ENCODE data around the gene CEMIP2. TPM values are rescaled to one million over a fixed set of nuclear protein-coding genes. Genes with fewer than 3 reads are reported as not detected.

Gene CEMIP2
- total and polyA plus RNA-seq, 2 of the 13 experiments (the other 11 are each of a cell fraction or from before 2014, with no cell fraction given): 94.3 to 128 TPM

DNA sequence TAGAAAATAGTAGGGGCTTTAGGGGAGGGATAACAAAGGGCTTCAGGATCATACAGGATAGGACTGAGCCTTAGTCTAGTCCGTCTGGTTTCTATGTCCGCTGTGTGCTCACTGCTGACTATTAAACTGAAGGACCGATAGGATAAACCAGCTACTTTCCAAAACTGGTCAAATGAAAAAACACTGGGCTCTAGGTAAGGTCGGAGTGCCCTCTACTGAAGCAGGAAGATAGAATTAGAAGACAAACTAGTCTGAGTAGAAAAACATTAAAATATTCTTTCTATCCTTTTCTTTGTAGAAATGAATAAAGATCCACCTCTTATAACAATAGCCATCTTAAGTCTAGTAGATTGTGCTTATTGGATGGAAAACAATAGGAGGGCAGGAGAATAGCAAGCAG lies 133.6 kb downstream of the CEMIP2 start:
- Histone ChIP-seq H3K27me3 (ENCODE audit: control insufficient read depth in 1 of 2, insufficient read depth in 2 of 2, low read length in 2 of 2) (no peaks in the 10 kb centered on the region), H3K4me3 (replicated peaks in 1 of 3; ENCODE audit: insufficient read depth in 1 of 3, low read depth in 2 of 3, low read length in 3 of 3) (no peak overlapping the region), H3K36me3 (replicated peaks in 1 of 2; ENCODE audit: control insufficient read depth in 1 of 2, insufficient read depth in 2 of 2, low read length in 2 of 2) (no peaks in the 10 kb centered on the region), H4K20me1 (ENCODE audit: insufficient read depth, low read length) (no peaks in the 10 kb centered on the region), H3K4me2 (ENCODE audit: low read depth, low read length) (no peak overlapping the region), H3K9me3 (ENCODE audit: low read length) (no peaks in the 10 kb centered on the region), H3K27ac (ENCODE audit: extremely low read length, insufficient read depth, low read length) (no peak overlapping the region), H3K79me2 (ENCODE audit: insufficient read depth, low read length) (no peaks in the 10 kb centered on the region), H2AFZ (ENCODE audit: low read length) (no peak overlapping the region), H3K4me1 (ENCODE audit: insufficient read depth, low read length) (peaks cover 48% of the 10 kb centered on the region), H3K9ac (ENCODE audit: insufficient read depth, low read depth, low read length) (no peak overlapping the region)
- FAIRE-seq: no peak
- TF ChIP-seq ZKSCAN8 (CRISPR knock-in tag; IDR thresholded peaks at IDR 0.05; ENCODE audit: borderline replicate concordance) (no peak), ATRX (CRISPR knock-in tag; IDR thresholded peaks at IDR 0.05; ENCODE audit: borderline replicate concordance) (no peak), SRSF9 (IDR thresholded peaks at IDR 0.05; ENCODE audit: borderline replicate concordance, insufficient read depth, low read depth, low read length, poor library complexity, severe bottlenecking) (no peak), ZNF331 (CRISPR knock-in tag; IDR thresholded peaks at IDR 0.05) (no peak), CBX1 (IDR thresholded peaks at IDR 0.05; ENCODE audit: low read depth) (no peak), ZNF879 (CRISPR knock-in tag; IDR thresholded peaks at IDR 0.05) (no peak), MTA3 (CRISPR knock-in tag; IDR thresholded peaks at IDR 0.05) (no peak), SUZ12 (IDR thresholded peaks at IDR 0.05; ENCODE audit: low read depth, low read length) (no peak), ZKSCAN1 (IDR thresholded peaks at IDR 0.05; ENCODE audit: low read length) (no peak)
- TF ChIP-seq, protein P1, sequence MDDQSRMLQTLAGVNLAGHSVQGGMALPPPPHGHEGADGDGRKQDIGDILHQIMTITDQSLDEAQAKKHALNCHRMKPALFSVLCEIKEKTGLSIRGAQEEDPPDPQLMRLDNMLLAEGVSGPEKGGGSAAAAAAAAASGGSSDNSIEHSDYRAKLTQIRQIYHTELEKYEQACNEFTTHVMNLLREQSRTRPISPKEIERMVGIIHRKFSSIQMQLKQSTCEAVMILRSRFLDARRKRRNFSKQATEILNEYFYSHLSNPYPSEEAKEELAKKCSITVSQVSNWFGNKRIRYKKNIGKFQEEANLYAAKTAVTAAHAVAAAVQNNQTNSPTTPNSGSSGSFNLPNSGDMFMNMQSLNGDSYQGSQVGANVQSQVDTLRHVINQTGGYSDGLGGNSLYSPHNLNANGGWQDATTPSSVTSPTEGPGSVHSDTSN (CRISPR knock-in tag; IDR thresholded peaks at IDR 0.05; ENCODE audit: borderline replicate concordance): no peak
- TF ChIP-seq, protein P2, sequence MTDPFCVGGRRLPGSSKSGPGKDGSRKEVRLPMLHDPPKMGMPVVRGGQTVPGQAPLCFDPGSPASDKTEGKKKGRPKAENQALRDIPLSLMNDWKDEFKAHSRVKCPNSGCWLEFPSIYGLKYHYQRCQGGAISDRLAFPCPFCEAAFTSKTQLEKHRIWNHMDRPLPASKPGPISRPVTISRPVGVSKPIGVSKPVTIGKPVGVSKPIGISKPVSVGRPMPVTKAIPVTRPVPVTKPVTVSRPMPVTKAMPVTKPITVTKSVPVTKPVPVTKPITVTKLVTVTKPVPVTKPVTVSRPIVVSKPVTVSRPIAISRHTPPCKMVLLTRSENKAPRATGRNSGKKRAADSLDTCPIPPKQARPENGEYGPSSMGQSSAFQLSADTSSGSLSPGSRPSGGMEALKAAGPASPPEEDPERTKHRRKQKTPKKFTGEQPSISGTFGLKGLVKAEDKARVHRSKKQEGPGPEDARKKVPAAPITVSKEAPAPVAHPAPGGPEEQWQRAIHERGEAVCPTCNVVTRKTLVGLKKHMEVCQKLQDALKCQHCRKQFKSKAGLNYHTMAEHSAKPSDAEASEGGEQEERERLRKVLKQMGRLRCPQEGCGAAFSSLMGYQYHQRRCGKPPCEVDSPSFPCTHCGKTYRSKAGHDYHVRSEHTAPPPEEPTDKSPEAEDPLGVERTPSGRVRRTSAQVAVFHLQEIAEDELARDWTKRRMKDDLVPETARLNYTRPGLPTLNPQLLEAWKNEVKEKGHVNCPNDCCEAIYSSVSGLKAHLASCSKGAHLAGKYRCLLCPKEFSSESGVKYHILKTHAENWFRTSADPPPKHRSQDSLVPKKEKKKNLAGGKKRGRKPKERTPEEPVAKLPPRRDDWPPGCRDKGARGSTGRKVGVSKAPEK (CRISPR knock-in tag; IDR thresholded peaks at IDR 0.05; ENCODE audit: borderline replicate concordance): no peak
- TF ChIP-seq, protein P3, sequence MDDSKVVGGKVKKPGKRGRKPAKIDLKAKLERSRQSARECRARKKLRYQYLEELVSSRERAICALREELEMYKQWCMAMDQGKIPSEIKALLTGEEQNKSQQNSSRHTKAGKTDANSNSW (CRISPR knock-in tag; IDR thresholded peaks at IDR 0.05; ENCODE audit: borderline replicate concordance): no peak
- in situ Hi-C loops (cut with HindIII; ENCODE audit: extremely low pct_ligation_motif_present, low pct_unique_long_range_greater_than_20kb): no loop called here
- CTCF ChIA-PET (ENCODE audit: low intra/inter-chr PET ratio, low total read pairs): no interaction called here
- POLR2A ChIA-PET: no interaction called here
- intact Hi-C loops (cut with micrococcal nuclease; ENCODE audit: unreplicated experiment): no loop called here
- no TSS peak for BruUV-seq (replicated peaks)
- WGBS (ENCODE audit: low lambda C conversion rate): 91% methylated on average over 4 of the region's 4 CpGs
- ATAC-seq: no peak
- no peak for DNase-seq (ENCODE audit: low spot score)

Other genes with a start within 250 kb of the CEMIP2 start
- 22.0 and 25.2 TPM in 2 replicates for gene ABHD17B, start 142.7 kb upstream of the CEMIP2 start, total RNA-seq (2016; rRNA removed; fragmentation: Illumina TruSeq; extraction: Trizol)
- 10.4 and 11.3 TPM in 2 replicates for gene ABHD17B, start 142.7 kb upstream of the CEMIP2 start, polyA plus RNA-seq (2011; rRNA removed)
- 9.9 and 10.1 TPM in 2 replicates for gene C9orf85, start 143.1 kb upstream of the CEMIP2 start, total RNA-seq (2016; rRNA removed; fragmentation: Illumina TruSeq; extraction: Trizol)
- 11.3 and 13.9 TPM in 2 replicates for gene C9orf85, start 143.1 kb upstream of the CEMIP2 start, polyA plus RNA-seq (2011; rRNA removed)